Renal cortex interstitium (tissue), 11 donors: Measurements from ENCODE around the gene PMEPA1. TPM values are rescaled to one million over a fixed set of nuclear protein-coding genes. Genes with fewer than 3 reads are reported as not detected.

Experiments used
- DNase-seq, 11 donors: peaks; one replicate each; pipeline ENCODE4 v3.0.0-alpha.2; 2013; ENCODE audit warnings: low read depth in 9 of 11, low spot score in 4 of 11; ENCODE audit errors: extremely low read depth in 1 of 11
- polyA plus RNA-seq, 3 donors: library from polyadenylated mRNA; unstranded; fragments of 120-200 nt; gene quantifications; one replicate each; pipeline ENCODE4 v1.2.1, GENCODE V29; 2013; ENCODE audit not compliant: insufficient read length in 3 of 3

Gene PMEPA1
- polyA plus RNA-seq, 3 donors: 14.9 to 21.6 (median 15.5) TPM

DNA sequence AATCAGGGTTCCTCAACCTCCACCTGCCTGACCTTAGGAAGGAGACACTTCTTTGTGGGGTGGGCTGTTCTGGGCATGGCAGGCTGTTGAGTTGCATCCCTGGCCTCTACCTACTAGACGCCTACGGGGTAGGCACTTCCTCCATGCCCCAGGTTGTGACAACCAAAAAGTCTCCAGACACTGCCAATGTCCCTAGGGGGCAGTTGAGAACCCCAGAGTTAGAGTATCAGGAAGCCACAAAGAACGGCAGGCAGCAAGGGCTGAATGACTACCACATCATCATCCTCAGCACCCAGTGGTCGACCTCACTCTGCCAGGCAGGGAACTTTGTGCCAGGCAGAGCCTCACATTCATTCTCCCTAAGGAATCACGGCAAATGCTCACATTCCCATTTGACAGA is 21.5 kb downstream of the PMEPA1 start:
- DNase-seq: no peak

DNA sequence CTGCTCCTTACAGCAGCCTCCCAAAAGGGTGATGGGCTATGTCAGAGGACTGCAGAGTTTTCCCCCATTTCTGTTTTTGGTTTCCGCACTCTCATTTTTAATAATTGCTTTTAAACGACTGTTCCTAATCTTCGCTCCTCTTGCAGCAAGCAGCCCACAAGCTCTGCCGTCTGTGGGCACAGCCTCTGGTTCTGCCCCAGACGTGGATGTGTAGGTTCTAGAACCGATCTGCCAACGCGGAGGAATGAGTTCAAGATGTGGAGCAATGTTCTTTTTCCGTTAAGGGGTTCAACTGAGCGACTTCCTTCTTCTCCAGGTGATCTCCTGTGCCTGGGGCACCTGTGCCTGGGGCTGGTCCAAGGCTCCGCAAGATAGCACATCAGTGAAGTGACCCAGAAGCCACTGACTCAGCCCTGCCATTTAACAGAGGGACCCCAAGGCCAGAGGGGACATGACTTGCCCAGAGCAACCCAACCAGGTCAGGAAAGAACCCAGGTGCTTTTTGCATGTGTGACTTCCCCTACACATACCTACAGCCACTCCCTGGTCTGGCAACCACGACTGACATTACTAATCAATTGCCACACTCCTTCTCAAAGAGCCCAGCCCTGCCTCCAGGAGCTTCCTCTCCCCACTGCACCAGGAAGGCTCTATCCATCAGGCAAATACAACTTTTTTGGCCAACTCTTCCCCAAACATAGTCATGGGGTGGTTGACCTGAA is 22.7 kb downstream of the PMEPA1 start:
- DNase-seq: no peak

DNA sequence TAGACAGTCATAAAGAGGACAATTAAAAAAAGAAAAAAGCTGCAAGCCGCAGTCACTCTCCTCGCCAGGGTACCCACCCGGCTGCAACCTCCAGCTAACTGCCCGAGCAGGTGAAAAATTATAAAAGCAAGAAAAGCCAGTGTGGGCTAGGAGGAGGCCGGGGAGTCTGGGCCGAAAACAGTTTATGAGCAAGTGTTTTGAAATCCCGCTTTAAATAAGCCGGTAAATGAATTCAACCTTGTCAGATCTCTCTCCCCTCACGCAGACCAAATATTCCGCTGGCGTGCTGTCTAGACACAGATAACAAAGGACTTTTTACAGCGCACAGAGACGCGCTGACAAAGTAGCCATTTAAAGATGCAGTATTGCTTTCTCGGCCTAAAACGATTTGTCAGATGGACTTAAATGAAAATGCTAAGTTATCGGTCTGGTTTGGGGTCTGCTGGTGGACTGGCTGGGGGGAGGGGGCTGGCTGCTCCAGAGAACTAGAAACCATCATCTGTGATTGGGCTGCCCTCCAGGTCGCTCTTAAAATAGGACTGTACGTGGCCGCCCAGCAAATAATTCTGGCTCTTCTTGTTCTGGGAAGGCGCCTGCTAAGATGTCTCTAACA is 24.6 kb downstream of the PMEPA1 start:
- no peak for DNase-seq

DNA sequence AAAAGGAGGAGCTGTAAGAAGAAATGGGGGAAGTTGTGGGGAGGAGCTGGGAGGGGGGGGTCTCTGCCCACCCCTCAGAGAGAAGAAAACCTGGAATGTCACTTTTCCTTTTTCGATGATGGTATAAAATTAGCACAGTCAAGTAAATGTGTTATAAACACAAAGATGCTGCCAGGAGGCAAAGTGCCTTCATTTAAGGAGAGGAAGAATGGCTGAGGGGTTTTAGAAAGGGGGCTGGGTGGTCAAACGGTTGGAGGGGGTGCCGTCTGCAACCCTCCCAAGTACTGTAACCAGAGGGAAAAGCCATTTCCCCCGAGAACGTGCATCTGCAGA is 25.0 kb downstream of the PMEPA1 start:
- no peak for DNase-seq

DNA sequence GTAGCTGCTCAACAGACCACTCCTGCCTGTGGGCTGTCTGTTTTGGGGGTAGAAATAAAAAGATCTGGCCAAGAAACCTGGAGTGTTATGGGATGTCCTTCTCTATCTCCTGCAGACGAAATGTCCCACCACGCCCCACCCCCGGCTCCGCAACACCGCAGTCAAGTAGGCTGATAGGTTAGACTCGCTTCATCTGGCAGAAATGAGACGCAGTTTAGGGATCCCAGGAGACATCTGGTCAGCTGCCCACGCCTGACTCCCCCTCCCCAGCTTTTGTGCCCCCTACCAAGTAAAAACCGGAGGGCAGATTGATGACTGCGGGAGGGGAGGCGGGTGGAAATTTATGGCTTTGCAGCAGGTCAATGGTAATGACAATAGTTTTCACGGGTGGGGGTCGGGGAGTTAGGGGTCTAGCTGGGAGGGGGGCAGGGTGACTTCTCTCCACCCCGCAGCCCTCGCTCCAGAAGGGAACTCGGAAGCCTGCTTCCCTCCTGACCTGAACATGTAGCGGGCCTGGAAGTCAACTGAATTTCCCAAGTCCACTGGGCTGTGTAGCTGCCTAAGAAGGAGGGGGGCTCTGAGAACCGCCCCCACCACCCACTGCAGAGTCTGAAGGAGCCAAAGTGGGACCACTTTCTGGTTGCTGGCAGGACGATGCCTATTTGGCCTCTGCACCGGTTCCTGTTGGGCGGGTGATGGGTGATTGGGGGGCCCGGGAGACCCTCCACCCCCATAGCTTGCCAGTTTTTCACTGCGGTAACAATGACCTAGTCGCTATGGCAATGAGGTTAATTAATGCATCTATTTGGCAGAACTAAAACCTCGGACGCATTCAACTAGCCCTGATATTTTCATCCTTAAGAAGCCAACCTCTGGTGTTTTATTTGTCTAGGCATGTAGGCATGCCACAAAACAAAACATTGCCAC is 25.7 kb downstream of the PMEPA1 start:
- DNase-seq: no peak

DNA sequence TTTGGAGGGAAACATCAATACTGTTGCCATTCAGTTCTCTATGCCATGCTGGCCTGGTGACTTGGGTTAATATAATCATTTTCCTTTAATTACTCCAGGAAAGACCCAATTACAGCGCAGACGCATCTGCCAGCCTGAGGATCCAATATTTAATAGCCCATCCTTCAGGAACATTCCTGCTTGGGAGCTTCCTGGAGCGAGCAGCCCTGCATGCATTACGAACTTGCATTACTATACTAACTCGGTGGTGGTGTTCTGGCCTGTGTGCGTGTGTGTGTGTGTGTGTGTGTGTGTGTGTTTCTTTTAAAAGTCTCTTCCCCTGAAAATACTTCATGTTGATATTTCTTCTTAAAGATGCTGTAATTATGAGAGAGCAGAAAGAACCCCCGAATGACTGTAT is 26.5 kb downstream of the PMEPA1 start:
- no peak for DNase-seq

DNA sequence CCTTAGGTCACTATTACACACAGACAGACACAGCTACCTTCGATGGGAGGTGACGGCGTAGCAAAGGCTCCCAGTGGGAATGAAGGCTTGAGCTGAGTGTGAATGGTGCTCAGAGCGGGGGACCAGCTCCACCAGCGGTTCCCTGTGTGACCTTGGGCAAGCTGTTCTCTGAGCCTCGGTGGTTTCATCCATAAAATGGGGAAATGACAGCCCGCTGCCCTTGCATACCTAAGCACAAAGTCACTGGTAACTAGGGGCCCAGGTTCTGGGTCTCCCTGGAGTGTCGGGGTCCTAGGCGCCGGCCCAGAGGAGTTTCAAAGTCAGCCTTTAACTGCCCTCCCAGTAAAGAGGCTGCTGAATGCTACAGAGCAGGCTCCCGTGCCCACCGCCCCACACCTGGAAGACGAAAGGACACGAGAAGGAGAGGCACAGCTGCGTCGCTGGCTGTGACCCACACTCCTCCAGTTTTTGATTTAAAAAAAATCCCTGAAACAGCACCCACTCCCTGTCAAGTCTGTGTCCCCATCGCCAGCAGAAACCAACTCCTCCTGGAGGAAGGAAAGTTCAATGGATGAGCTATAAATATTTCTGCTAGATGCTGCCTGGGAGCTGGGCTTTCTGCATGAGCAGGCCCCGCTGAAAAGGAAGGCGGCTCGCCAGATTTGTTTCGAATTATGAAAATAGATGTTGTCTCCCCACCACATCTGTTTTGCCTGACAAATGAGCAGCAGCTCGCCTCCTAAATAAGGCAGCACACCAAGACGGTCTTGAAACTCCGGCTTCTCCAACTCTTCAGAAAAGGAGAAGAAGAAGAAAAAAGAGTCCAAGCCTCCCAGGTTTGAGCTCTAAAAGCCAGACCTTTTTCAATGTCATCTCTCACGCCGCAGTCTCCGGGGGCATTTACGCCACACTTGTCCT is 27.4 kb downstream of the PMEPA1 start:
- peak in 4 of 11 donors; percentile 28 to 65 (median 54) for DNase-seq

DNA sequence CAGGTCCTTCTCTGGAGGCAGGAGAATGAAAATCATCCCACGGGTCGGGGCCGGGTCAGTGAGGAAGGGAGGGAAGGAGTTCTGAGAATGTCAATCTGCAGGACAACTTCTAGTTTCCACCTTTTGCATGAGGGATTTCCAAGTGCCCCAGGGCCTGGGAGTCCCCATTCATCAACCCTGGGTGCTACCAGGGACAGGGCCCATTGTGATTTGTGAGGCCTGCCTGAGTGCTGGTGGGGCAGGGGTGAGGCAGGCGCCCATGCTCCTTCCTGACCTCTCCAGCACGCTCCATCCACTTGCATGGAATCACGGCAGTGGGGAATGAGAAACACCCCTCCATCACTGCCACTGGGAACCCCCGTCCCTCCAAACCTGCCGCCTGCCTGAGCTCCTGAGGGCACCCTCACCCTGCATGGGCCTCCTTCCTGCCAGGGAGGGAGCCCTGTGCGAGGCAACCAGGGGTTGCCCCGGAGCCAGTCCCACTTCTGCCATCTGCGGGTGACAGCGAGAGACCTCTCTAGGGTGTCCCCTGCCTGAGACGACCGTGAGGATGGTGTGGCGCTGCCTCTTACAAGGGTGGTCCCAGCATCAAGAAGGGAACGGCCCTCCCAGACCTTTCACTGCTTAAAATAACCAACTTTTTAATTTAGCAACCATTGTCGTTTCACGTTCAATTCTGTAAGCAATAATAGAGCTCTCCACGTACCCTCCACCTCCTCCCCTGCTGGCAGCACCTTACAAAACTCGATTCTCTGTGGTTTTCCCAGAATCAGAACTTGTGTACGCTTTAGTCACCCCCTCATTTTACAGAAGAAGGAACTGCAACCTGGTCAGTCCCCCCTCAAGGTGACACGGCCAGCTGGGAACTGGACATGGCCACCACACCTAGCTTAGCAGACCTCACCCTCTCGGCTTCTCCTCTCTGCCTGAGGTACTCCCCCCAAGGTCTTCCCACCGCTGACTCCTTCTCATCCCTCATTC is 28.6 kb downstream of the PMEPA1 start:
- no peak for DNase-seq

DNA sequence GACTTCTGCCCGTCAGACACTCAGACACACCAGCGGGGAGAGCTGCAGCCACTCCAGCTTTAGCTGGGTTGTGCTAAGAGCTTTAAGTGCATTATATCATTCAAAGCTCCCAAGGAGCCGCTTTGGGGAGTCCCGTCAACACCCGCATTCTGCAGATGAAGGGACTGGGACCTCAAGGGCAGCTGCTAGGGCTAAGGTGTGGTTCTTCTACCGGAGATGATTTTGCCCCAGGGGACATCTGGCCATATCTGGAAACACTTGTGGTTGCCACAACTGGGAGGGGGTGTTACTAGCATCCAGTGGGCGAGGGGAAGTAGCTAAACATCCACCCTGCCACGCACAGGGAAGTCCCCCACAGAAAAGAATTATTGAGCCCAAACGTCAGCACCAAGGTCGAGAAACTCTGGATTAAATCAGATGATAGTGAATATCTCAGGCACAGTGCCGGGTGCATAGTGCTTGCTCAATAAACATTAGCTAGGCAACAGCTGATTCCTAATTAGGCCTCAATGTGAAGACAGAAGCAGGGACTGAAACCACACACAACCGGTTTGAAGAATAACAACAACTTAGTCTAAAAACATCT is 29.6 kb downstream of the PMEPA1 start:
- DNase-seq: no peak

DNA sequence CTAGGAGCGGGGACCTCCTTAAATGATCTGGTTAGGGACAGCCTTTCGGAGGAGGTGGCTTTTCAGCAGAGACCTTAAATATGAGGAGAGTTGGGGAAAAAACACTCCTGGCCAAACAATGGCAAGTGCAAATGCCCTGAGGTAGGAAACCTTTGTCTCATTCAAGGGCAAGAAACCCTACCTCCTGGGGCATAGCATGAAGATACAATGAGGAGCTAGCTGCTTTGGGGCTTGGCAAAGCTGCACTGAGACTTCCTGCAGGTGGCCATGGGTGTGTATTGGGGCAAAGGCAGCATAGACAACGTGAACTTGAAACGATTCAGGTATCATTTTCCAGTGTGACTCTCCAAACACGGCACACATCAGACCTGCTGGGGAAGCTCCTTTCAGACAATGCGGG is 30.7 kb downstream of the PMEPA1 start:
- no peak for DNase-seq

DNA sequence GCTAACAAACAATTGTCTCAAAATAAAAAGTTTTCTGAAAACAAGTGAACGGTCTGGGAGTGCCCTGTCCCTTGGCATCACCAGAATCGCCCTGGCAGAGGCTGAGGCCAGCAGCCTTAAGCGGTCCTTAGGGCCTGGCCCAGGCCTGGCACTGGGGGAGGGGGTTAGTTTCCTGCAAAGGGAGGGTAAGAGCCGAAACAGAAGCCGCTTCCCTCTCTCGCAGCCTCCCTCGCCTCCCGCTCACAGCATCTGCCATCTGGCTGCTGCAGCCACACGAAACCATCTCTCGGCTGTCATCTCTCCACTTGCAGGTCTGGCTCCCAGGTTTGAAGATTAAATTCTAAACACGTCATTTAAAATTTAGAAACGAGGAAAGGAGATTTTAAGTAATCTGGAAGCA is 31.5 kb downstream of the PMEPA1 start:
- DNase-seq: no peak

DNA sequence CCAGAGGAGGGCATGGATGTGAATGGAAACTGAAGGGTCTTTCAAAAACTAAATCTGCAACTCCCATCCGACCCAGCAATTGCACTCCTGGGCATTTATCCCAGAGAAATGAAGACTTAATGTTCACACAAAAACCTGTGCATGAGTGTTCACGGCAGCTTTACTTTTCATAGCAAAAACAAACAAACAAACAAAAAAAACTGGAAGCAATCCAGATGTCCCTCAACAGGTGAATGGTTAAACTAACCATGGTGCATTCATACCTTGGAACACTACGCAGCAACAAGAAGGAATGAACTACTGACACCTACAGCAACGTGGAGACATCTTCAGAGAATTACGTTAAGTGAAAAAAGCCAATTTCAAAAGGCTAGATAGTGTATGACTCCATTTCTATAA is 32.2 kb downstream of the PMEPA1 start:
- no peak for DNase-seq

DNA sequence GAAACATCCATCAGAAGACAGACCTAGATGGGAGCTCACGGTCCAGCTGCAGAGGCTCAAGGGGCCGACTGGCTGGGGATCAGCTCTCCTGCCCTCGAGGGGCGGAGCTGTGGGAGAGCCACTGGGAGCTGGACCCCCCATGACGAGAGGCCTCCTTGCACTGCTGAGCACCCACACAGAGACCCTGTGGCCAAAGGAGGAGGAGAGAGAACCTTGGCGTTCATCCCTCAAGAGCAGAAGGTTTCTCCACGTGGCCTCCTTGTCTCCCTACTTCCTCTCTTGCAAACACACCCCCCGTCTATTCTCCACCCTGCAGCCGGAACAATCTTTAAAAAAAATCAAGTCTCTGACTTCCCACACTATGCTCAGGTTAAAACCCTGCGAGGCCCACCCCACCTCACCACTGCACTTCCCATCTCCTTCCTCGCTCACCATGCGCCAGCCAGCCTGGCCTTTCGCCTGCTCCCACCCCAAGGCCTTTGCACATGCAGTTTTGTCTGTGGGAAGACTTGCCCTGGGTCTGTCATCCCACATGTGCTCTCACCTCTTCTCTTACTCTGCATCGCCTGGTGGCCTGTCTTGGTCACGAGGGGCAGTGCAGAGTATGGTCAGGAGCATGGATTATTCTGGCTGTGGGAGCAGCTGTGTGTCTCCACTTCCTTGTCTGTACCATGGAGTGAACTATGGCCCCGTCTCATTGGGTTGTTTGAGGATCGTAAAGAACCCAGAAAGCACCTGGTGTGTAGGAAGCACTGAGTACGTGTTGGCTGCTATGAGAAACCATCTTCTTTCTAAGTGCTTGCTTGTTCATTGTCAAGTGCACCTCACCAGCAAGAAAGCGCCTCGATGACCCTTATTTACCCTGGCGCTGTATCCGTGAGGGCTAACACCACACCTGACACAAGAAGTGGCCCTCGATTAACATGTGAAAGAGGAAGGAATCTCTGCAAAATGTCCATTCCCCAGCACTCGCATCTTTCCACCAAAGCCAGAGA is 32.9 kb downstream of the PMEPA1 start:
- DNase-seq: peak in 1 of 11 donors; percentile 34

DNA sequence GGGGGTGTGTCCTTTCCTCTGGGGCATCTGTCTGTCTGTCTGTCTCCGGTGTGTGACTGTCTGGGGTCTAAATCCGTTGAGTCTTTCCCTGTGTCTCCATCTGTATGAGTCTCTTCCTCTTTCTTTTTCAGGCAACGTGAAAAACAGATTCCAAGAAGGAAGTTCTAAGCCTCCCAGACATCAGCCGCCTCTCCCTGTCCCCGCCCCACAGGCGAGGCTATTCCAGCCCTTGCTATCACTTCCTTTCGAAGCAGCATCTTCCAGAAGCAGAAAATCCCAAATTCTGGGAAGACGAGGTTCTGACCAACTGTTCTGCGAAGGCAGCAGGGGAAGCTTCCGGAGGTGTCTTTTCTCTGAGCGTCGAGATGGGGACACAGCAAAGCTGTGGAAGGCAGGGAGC is 34.0 kb downstream of the PMEPA1 start:
- DNase-seq: no peak

DNA sequence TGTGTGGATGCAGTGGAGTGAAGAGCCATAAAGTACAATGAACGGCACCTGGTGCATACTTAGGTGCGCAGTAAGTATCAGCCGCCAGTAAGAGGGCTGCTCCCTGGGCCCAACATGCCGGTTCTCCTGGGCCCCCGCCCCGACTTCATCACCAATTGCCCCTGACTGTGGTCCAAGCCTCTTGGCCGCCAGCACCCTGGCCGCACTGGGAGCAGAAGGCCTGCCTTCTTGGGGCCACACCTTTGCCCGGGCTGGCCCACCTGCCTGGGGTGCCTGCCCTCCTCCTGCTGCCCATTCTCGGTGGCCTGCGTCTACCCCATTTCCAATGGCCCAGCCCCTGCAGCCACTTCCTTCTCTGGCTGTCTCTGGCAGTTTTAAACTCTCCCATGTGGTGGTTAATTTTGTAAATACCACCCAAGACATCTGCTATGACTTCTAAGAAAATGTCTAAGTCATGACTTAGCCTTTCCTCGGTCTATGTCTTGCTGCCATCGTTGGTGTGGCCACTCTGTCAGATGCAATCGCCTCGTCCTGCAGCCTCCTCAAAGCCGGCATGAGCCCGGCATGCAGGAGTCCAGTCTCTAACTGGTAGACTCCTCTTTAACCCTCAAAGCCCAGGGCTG is 36.8 kb downstream of the PMEPA1 start:
- no peak for DNase-seq

DNA sequence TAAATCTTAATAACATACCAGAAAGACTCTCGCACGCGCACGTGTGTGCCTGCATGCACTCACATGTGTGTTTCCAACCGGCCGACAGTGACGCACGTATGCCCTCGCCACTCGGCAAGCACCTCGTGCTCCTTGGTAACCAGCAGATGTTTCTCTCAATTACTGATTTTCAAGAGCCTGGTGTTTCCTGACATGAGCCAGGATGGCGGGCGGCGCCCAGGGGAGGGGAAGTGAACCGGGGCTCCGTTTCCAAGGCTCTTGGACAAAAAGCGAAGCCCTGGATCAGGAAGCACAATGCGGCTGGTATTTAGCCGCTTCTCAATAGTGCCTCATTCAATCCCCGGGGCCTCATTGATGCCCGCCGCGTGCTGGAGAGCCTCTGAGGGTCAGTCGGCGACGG is 37.7 kb downstream of the PMEPA1 start:
- DNase-seq: no peak
